OCI-M2 (cell line): ENCODE data around the gene ANKRD44.

Experiments used
- DNase-seq: peaks from one replicate; lab custom pipeline; 2025; ENCODE audit not compliant: unreplicated experiment; lab: John Stamatoyannopoulos, UW

ANKRD44 gene

GRCh38 chr2:197152451-197153228 lies 157.9 kb downstream of the ANKRD44 start:
- peak; percentile 23 for DNase-seq

GRCh38 chr2:197149546-197149945 lies 161.0 kb downstream of the ANKRD44 start:
- DNase-seq, result no peak

GRCh38 chr2:197148401-197148800 lies 162.2 kb downstream of the ANKRD44 start:
- DNase-seq, result no peak

GRCh38 chr2:197147942-197148341 lies 162.6 kb downstream of the ANKRD44 start:
- no peak for DNase-seq

- no peak for DNase-seq
These were observed 163.6 kb downstream of the ANKRD44 start for GRCh38 chr2:197146995-197147394.

- DNase-seq, result peak; percentile 17
These were observed 165.0 kb downstream of the ANKRD44 start for GRCh38 chr2:197145471-197146056.

GRCh38 chr2:197144183-197144582 lies 166.4 kb downstream of the ANKRD44 start:
- no peak for DNase-seq

- DNase-seq, result no peak
These were observed 168.7 kb downstream of the ANKRD44 start for GRCh38 chr2:197141702-197142473.

- no peak for DNase-seq
These were observed 170.5 kb downstream of the ANKRD44 start for GRCh38 chr2:197140045-197140444.

GRCh38 chr2:197138506-197138905 lies 172.1 kb downstream of the ANKRD44 start:
- DNase-seq, result no peak

- no peak for DNase-seq
These were observed 172.6 kb downstream of the ANKRD44 start for GRCh38 chr2:197137826-197138477.

- DNase-seq, result no peak
These were observed 173.3 kb downstream of the ANKRD44 start for GRCh38 chr2:197137231-197137630.

- no peak for DNase-seq
These were observed 174.1 kb downstream of the ANKRD44 start for GRCh38 chr2:197136452-197136851.

GRCh38 chr2:197135806-197136205 lies 174.8 kb downstream of the ANKRD44 start:
- DNase-seq, result no peak

GRCh38 chr2:197134206-197134605 lies 176.4 kb downstream of the ANKRD44 start:
- DNase-seq, result no peak

GRCh38 chr2:197131558-197131855 lies 179.1 kb downstream of the ANKRD44 start:
- DNase-seq, result no peak

- DNase-seq, result no peak
These were observed 180.3 kb downstream of the ANKRD44 start for GRCh38 chr2:197130318-197130717.

GRCh38 chr2:197128897-197129296 lies 181.7 kb downstream of the ANKRD44 start:
- no peak for DNase-seq

- DNase-seq, result no peak
These were observed 182.5 kb downstream of the ANKRD44 start for GRCh38 chr2:197128126-197128525.

GRCh38 chr2:197126630-197127352 lies 183.8 kb downstream of the ANKRD44 start:
- no peak for DNase-seq
